Astrocyte (in vitro differentiated cells and primary cell): ENCODE measurements around the gene SLC25A43. TPM values are rescaled to one million over a fixed set of nuclear protein-coding genes. Genes with fewer than 3 reads are reported as not detected.
"Not testable (repeated sequence)": the region's sequence is repeated elsewhere in the genome, so short reads cannot be mapped to it uniquely, and the experiment has no call there.

Source experiments
- DNase-seq: peaks from one replicate; pipeline ENCODE4 v3.0.0-alpha.2; 2010; ENCODE audit warnings: low read depth
- FAIRE-seq: peaks from 2 replicates; lab custom pipeline; 2011; peaks lifted over from hg19 to GRCh38; lab: Jason Lieb, UNC
- H2AFZ ChIP-seq: 2 replicates; pipeline ENCODE4 v1.6.0; 2012; ENCODE audit warnings: low read depth, low read length, inconsistent platforms
- H3K27ac ChIP-seq: 2 replicates; pipeline ENCODE4 v1.5.1; 2011; ENCODE audit warnings: low read depth, low read length, inconsistent platforms
- H3K27me3 ChIP-seq: 2 replicates; pipeline ENCODE4 v1.6.0; 2011; ENCODE audit warnings: low read length, inconsistent platforms; ENCODE audit not compliant: insufficient read depth
- H3K36me3 ChIP-seq: 2 replicates; pipeline ENCODE4 v1.5.1; 2011; ENCODE audit warnings: low read length, inconsistent platforms; ENCODE audit not compliant: insufficient read depth
- H3K4me1 ChIP-seq: 2 replicates; pipeline ENCODE4 v1.5.1; 2011; ENCODE audit warnings: low read length, inconsistent platforms; ENCODE audit not compliant: insufficient read depth
- H3K4me2 ChIP-seq: 2 replicates; pipeline ENCODE4 v1.6.0; 2012; ENCODE audit warnings: low read length, inconsistent platforms
- H3K4me3 ChIP-seq: 2 replicates; pipeline ENCODE4 v1.5.1; 2011; ENCODE audit warnings: low read depth, mild to moderate bottlenecking, low read length, inconsistent platforms; ENCODE audit not compliant: insufficient read depth
- H3K79me2 ChIP-seq: 2 replicates; pipeline ENCODE4 v1.6.0; 2012; ENCODE audit warnings: mild to moderate bottlenecking, low read length, inconsistent platforms; ENCODE audit not compliant: insufficient read depth
- H3K9ac ChIP-seq: 2 replicates; pipeline ENCODE4 v1.6.0; 2012; ENCODE audit warnings: mild to moderate bottlenecking, low read length, inconsistent platforms
- H3K9me3 ChIP-seq: 2 replicates; pipeline ENCODE4 v1.5.1; 2012; ENCODE audit warnings: low read depth, mild to moderate bottlenecking, low read length, inconsistent platforms; ENCODE audit not compliant: insufficient read depth
- H4K20me1 ChIP-seq: 2 replicates; pipeline ENCODE4 v1.6.0; 2012; ENCODE audit warnings: low read length, inconsistent platforms; ENCODE audit not compliant: insufficient read depth
- H3K27ac Mint-ChIP-seq: one replicate; pipeline ENCODE4 v1.8.0; 2021; ENCODE audit warnings: mild to moderate bottlenecking, mixed read lengths; ENCODE audit not compliant: unreplicated experiment
- H3K27me3 Mint-ChIP-seq: one replicate; pipeline ENCODE4 v1.8.0; 2021; ENCODE audit warnings: low read depth, mixed read lengths; ENCODE audit not compliant: unreplicated experiment
- H3K36me3 Mint-ChIP-seq: one replicate; pipeline ENCODE4 v1.8.0; 2021; ENCODE audit warnings: low read depth, mixed read lengths; ENCODE audit not compliant: unreplicated experiment
- H3K4me1 Mint-ChIP-seq: one replicate; pipeline ENCODE4 v1.8.0; 2021; ENCODE audit warnings: low read depth, mixed read lengths; ENCODE audit not compliant: unreplicated experiment
- H3K4me3 Mint-ChIP-seq: one replicate; pipeline ENCODE4 v1.8.0; 2021; ENCODE audit warnings: mild to moderate bottlenecking, moderate library complexity, mixed read lengths; ENCODE audit not compliant: unreplicated experiment
- H3K9me3 Mint-ChIP-seq: one replicate; pipeline ENCODE4 v1.8.0; 2021; ENCODE audit warnings: mild to moderate bottlenecking, mixed read lengths; ENCODE audit not compliant: unreplicated experiment
- CTCF ChIP-seq: IDR thresholded peaks from 2 replicates; pipeline ENCODE4 v1.5.1; 2011; ENCODE audit warnings: low read depth, mild to moderate bottlenecking, inconsistent platforms, low read length, moderate library complexity; ENCODE audit not compliant: insufficient read depth
- EZH2 ChIP-seq: IDR thresholded peaks from 2 replicates; pipeline ENCODE4 v1.6.1; 2012; ENCODE audit warnings: mild to moderate bottlenecking, low read length, inconsistent platforms; ENCODE audit not compliant: insufficient read depth
- total RNA-seq: library from RNA; stranded (reverse); gene quantifications from 2 replicates; pipeline ENCODE4 v1.2.1, GENCODE V29; 2021

Gene SLC25A43
- total RNA-seq, 1 donor from 2014 or later, result 11.6 TPM

DNA sequence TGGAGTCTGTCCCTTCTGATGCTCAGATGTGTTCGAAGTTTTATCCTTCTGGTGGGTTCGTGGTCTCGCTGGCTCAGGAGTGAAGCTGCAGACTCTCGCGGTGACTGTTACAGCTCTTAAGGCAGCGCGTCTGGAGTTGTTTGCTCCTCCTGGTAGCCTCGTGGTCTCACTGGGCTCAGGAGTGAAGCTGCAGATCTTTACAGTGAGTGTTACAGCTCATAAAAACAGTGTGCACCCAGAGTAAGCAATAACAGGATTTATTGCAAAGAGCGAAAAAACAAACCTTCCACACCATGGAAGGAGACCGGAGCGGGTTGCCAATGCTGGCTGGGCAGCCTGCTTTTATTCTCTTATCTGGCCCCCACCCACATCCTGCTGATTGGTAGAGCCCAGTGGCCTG lies 87.6 kb downstream of the SLC25A43 start:
- no peak overlapping the region for H3K4me3 Mint-ChIP-seq
- TF ChIP-seq EZH2 (no peak), CTCF (no peak)
- H3K36me3 Mint-ChIP-seq, result no peaks in the 10 kb centered on the region
- H3K9me3 ChIP-seq, result no peaks in the 10 kb centered on the region
- H2AFZ ChIP-seq, result no peak overlapping the region
- no peak overlapping the region for H3K9ac ChIP-seq
- FAIRE-seq, result no peak
- no peaks in the 10 kb centered on the region for H4K20me1 ChIP-seq
- H3K79me2 ChIP-seq, result no peaks in the 10 kb centered on the region
- H3K27ac Mint-ChIP-seq, result no peak overlapping the region
- H3K27me3 Mint-ChIP-seq, result no peaks in the 10 kb centered on the region
- no peaks in the 10 kb centered on the region for H3K4me1 ChIP-seq
- H3K27ac ChIP-seq, result no peak overlapping the region
- no peak overlapping the region for H3K4me3 ChIP-seq
- H3K27me3 ChIP-seq, result no peaks in the 10 kb centered on the region
- H3K4me1 Mint-ChIP-seq, result no peaks in the 10 kb centered on the region
- no peaks in the 10 kb centered on the region for H3K36me3 ChIP-seq
- H3K9me3 Mint-ChIP-seq, result peaks cover 2% of the 10 kb centered on the region
- DNase-seq, result no peak
- H3K4me2 ChIP-seq, result no peak overlapping the region

GRCh38 chrX:119487766-119488165 lies 88.6 kb downstream of the SLC25A43 start:
- not testable (repeated sequence) for DNase-seq, H3K27me3 Mint-ChIP-seq, H3K27me3 ChIP-seq, H4K20me1 ChIP-seq, H3K27ac ChIP-seq, H3K4me1 ChIP-seq, H3K36me3 ChIP-seq, H3K36me3 Mint-ChIP-seq, H3K9me3 Mint-ChIP-seq, H2AFZ ChIP-seq, H3K9me3 ChIP-seq, H3K27ac Mint-ChIP-seq, H3K4me3 ChIP-seq, H3K9ac ChIP-seq, H3K4me3 Mint-ChIP-seq, H3K79me2 ChIP-seq, H3K4me1 Mint-ChIP-seq, H3K4me2 ChIP-seq, FAIRE-seq

GRCh38 chrX:119488749-119489148 lies 89.6 kb downstream of the SLC25A43 start:
- no peaks in the 10 kb centered on the region for H3K27me3 ChIP-seq
- no peaks in the 10 kb centered on the region for H3K36me3 ChIP-seq
- no peak overlapping the region for H3K27ac ChIP-seq
- H4K20me1 ChIP-seq, result no peaks in the 10 kb centered on the region
- FAIRE-seq (no peak), DNase-seq (no peak)
- Mint-ChIP-seq H3K9me3 (peaks cover 2% of the 10 kb centered on the region), H3K4me1 (no peaks in the 10 kb centered on the region), H3K4me3 (no peak overlapping the region), H3K36me3 (no peaks in the 10 kb centered on the region), H3K27me3 (no peaks in the 10 kb centered on the region), H3K27ac (no peak overlapping the region)
- no peaks in the 10 kb centered on the region for H3K79me2 ChIP-seq
- no peaks in the 10 kb centered on the region for H3K4me1 ChIP-seq
- H2AFZ ChIP-seq, result no peak overlapping the region
- H3K9ac ChIP-seq, result no peak overlapping the region
- no peaks in the 10 kb centered on the region for H3K9me3 ChIP-seq
- no peak overlapping the region for H3K4me2 ChIP-seq
- TF ChIP-seq EZH2 (no peak), CTCF (peak; percentile 48)
- no peak overlapping the region for H3K4me3 ChIP-seq
